ENCODE data around the gene WSB1.

Gene WSB1

DNA sequence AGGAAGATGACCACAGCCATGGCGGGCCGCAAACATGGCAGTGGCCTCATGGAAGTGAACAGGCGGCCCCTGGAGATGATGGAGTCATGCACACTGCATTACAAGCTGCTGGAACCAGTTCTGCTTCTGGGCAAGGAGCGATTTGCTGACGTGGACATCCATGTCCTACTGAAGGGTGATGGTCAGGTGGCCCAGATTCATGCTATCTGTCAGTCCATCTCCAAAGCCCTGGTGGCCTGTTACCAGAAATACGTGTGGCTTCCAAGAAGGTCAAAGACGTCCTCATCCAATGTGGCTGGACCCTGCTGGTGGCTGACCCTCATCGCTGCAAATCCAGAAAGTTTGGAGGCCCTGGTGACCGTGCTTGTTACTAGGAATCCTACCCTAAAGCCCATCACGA is 13.4 kb upstream of the WSB1 start:
- no peak for DNase-seq (ENCODE audit: low read depth in 2 of 2)

DNA sequence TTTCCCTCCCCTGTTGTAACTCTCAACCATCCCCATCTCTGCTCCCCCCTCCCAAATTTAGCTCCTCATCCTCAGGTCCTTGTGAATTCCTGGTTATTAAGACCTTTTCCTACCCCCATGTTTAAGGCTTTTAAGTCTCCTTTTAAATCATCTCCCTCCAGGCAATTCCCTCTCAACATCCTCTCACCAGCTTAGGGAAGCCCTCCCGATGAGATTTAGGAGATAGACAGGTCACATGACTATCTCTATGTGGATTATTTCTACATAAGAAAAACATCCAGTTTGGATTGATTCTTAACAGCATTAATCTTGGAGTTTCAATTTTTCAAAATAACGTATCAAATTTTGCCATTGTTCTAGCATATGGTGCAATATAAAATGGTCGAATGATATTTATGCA is 12.5 kb upstream of the WSB1 start:
- DNase-seq (ENCODE audit: low read depth in 2 of 2), result no peak

DNA sequence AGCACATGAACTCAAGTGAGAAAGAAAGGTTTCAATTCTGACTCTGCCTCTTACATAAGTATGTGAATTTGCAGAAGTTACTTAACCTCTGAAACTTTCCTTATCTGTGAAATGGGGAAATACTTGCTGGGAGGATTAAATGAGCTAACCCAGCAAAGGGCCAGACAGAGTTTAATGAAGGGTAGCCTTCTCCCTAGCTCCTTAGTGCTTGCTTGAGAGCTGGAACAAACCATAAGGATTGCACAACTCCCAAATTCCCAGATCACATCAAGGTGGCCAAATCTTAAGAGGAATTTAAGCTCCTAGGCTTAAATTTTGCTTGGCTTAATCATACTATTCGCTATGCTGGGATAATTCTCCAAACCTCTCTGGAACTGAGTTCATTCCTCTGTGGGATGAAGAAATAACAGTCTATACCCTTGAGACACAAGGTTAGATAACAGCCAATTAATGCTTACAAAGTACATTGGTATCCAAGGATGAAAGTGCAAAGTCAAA is 11.8 kb upstream of the WSB1 start:
- peak; percentile 35 to 37 for DNase-seq (ENCODE audit: low read depth in 2 of 2)

DNA sequence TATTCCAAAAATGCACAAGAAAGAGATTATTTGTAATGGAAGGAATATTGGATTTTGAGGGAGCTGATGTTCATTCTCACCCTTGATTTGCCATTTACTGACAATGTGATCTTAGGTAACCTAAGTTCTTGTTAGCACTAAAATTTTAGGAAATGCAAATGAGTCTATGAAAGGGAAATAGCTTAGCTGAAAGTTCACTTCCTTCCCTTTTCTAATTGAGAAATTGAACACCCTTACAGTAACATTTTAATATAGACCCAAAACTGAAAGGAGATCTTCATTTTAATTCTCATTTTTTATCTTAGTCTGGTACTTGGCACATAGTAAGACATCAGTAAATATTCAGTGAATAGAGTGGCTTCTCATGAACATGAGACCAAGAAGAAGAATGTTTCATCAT is 10.9 kb upstream of the WSB1 start:
- DNase-seq (ENCODE audit: low read depth in 2 of 2), result no peak

DNA sequence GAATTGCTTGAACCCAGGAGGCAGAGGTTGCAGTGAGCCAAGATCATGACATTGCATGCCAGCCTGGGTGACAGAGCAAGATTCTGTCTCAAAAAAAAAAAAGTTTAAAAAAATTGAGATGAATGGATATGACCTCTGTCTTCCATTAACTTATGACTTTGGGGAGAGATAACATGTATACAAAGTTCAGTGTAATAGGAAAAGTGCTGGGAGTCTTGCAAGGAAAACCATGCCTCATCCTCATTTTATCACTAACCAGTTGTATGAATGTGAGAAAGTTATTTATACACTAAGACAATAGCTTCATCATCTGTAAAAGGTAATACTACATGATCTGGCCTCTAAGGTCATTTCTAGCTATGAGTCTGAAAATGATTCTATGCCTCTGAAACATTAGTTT is 10.2 kb upstream of the WSB1 start:
- DNase-seq (ENCODE audit: low read depth in 2 of 2), result no peak

DNA sequence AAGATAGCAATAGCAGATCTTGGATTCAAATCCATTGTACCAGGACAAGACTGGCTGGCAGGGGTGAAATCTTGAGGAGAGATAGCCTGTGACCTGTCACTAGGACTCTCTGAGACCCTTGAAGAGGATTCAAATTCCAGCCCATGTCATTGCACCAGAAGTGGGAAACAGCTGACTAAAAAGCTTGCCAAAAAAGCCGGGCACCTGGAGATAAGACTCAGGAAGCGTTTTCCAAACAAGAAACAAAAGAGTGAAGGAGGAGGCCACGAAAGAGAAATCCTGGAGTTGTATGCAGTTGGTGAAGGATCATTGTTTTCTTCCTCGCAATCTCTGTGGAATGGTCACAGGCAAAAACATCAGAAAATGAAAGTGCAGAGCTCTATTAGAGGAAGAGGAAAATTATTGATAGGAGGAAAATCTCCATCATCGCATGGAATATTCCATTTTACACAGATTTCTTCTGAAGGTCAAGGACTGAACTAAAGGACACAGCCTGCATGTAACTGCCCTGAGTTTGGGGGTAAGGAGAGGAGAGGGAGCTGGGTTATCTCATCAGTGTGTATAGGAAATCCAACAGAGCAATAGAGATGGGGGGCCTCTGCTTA is 9.0 kb upstream of the WSB1 start:
- no peak for DNase-seq (ENCODE audit: low read depth in 2 of 2)

DNA sequence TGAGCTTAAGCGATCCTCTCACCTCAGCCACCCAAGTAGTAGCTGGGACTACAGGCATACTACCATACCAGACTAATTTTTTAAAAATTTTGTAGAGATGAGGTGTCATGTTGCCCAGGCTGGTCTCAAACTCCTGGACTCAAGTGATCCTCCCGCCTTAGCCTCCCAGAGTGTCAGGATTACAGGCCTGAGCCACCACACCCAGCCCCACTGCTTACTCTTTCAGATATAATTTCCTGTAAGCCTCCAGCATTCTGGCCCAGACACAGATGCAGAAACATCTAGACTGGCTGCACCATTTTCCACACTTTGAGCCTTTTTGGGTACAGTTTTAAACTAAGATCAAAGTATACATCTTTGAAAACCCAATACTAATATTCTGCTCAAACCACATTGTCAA is 8.4 kb upstream of the WSB1 start:
- DNase-seq (ENCODE audit: low read depth in 2 of 2), result no peak

DNA sequence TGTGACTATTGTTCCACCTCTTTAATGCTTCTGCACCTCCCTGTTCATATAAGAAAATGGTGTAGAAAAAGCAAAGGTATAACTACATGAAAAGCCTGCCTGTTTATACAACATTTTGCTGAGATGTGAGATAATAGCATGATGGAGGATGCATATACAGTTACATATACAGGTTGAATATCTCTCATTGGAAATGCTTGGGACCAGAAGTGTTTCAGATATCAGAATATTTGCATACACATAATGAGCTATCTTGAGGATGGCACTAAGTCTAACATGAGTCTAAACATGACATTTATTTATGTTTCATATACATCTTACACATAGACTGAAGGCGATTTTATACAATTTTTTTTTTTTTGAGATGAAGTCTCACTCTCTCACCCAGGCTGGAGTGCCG is 5.7 kb upstream of the WSB1 start:
- no peak for DNase-seq (ENCODE audit: low read depth in 2 of 2)

DNA sequence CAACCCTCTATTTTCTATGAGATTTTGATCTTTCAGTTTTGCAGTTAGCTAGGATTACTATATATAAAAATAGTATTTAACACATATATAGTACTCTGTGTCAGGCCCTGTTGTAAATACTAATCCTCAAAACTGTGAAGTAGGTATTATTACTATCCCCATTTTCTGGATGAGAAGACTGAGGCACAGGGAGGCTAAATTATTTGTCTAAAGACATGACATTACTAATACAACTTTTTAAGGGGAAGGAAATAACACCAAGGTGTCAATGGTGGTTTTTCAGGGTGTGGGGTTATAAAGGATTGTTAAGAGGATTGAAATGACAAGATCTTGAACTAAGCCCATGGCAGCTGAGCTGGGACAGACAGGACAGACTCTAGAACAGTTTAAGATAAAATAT is 4.1 kb upstream of the WSB1 start:
- no peak for DNase-seq (ENCODE audit: low read depth in 2 of 2)

DNA sequence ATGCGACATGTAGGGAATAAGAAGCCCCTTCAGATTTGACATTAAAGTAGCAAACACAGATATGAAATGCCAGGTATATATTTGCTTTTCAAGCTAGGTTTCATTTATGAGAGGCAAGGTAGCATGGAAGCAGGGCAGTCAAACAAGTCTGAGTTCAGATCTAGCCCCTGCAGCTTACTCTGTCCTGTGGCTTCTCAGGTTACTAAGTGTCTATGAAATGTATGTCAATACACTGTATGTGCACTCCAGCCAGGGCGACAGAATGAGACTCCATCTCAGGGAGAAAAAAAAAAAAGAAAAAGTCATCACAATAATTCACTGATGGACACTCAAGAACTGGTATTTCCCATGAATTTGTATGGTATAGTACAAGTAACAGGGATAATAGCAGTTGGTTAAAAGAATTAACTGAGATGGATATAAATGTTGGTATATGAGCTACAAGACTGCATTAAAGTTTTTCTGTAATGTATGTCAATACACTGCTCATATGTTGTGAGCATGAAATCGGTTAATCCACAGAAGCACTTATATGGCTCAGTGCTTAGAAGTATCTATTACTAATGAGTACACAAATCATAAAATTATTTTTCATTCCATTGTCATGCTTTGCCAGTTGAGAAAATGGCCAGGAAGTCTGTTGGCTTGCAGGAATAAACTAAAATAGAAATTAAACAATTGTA is 2.9 kb upstream of the WSB1 start:
- DNase-seq (ENCODE audit: low read depth in 2 of 2), result no peak

DNA sequence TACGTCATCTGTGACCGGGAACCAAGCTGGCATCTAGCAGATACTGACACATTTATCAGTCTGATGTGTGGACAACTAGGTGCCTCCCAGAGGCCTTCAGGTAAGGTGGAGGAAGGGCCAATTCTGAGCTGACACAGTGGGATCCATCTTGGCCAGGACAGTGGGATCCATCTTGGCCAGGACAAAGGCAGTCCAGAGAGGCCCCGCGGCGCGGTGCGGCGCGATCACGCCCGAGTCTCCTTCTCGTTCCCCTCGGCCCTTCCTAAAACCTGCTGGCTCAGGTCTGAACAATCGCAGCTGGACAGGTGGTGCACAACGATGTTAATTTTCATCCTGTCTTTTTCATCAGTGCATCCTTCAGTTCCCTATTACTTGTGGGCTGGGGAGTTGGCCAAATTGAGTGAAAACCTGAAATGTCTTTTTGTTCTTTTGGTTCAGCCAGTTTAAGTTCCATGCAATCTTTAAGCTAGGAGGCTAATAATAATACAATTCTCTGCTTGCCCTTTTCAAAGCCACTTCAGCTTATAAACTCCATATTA is 486 bp upstream of the WSB1 start:
- no peak for DNase-seq (ENCODE audit: low read depth in 2 of 2)

DNA sequence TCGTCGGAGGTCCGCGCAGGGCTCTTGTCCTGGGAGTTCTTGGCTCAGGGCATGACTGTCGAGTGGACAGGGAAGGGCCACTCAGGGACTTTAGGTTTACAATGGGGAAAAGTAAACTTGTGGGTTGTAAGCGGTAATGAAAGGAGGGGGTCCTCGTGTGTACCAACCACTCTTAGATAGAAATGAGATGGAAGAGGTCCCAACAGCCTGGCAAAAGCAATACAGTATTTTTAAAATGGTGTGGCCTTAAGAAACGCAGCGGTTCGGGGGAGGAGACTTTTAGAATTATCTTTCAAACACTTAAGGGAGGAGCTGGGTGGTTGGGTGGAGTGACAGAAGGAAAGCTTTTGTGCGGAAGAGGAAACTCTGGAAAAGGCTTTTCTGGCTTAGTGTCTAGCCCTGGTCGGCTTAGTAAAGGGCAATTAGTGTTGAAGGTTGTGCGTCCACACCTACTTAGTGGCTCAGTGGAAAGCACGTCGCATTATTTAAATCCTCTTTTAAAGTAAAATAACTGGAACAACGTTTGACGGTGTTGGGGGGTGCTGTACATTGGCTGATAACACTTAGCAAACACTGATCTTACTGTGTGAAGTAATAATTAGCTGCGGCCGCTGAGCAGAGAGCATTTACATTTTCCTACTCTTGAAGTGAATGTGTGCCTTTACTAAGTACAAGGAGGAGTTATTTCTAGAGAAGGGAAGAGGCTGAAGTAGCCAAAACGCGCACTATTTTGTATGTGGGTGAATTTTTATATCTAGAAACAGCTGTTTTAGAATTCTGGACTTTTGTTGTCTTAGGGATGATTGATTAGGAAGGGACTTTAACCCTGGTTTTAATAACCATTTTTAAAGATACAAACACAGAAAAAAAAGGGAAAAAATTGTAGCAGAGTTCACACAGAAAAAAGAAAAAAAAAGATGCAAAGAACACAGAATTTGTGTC is 1.0 kb downstream of the WSB1 start:
- peak; percentile 60 to 65 for DNase-seq (ENCODE audit: low read depth in 2 of 2)

DNA sequence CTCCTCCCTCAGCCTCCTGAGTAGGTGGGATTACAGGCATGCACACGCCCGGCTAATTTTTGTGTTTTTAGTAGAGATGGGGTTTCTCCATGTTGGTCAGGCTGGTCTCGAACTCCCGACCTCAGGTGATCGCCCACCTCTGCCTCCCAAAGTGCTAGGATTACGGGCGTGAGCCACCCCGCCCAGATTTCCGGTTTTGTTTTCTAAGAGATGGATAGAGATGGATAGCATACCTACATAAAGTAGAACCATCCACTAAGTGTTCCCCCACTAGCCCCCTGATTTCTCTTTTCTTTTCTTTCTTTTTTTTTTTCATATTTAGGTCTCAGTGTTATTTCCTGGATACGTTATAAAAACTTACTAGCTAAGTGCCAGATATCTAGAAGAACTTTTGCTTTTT is 2.0 kb downstream of the WSB1 start:
- DNase-seq (ENCODE audit: low read depth in 2 of 2), result no peak

DNA sequence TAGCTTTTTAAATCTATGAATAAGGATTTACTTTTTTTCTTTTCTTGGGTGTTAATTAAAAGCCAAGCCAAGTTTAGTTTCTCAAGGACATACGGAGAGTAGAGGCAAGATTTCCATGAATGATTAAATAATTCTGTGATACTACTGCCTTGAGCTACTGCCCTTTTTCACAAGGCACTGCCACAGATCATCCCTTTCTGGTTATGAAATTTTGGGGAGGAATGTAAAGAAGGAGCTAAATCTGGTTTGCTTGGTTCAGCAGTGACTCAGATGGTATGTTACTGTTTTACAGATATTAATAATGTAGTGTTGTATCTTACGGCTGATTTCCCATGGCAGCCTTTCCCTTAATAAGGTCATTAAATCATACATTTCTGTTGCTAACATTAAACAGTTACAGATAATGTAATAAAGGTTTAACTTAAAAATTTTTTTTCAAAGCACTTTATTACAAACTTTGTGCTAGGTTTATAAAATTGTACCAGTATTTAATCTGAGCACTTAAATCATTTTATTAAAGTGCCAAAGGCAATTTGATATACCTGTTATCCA is 2.6 kb downstream of the WSB1 start:
- peak; percentile 45 to 48 for DNase-seq (ENCODE audit: low read depth in 2 of 2)

DNA sequence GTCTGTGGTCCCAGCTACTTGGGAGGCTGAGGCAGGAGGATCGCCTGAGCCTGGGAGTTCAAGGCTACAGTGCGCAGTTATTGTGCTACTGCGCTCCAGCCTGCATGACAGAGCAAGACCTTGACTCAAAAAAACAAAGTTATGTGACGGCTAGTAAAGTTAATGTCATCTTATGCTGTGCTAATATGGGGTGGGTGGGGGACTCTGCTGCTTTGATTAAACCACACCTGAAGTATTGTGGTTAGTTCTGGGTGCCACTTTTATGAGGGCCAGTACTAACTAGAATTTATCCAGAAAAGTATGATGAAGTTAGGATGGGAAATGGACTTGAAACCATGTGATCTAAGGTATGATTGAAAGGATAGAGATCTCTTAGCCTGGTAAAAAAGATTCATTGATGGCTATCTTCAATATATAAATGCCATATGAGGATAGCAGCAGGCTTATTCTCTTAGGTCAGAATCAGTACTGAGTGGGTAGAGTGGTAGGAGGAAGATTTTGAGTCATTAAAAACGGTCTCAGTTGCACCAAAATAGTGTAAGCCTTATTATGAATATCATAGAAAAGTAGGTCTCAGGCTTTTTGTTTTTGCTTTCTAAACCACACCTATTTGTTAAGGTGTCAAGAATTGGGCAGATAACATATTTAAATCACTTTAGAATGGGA is 5.6 kb downstream of the WSB1 start:
- DNase-seq (ENCODE audit: low read depth in 2 of 2), result no peak

DNA sequence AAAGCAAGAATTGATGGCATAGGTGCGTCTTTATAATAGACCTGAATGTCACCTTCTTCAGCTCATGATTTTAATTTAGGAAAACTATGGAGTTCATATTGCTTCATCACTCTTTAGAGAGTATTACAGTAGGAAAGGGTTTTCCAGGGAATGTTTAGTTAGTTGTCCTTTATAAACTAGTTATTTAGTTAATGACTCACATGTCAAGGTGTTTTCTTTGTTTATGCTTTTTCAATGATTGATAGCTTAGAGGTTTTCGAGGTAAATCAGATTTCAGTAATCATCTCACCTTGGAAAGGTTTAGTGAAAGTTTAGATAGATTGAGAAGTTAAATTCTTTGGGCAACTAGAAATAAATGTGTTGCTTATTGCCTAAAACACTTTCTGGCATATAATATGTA is 9.8 kb downstream of the WSB1 start:
- DNase-seq (ENCODE audit: low read depth in 2 of 2), result no peak

DNA sequence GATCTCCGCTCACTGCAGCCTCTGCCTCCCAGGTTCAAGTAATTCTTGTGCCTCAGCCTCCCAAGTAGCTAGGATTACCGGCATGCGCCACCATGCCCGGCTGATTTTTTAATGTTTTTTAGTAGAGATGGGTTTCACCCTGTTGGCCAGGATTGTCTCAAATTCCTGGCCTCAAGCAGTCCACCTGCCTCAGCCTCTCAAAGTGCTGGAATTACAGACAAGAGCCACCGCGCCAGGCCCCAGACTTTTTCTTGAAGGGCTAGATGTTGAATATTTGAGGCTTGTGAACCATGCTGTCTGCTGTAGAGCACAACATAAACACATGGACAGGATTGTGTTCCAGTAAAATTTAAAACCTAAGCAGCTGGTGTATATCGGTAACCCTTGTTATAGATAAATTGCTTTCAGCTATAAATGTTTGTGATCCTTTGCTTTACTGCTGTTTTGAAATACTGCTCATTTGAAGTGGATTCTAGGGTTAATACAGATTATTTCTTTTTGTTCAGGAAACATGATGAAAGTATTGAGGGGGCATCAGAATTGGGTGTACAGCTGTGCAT is 12.4 kb downstream of the WSB1 start:
- DNase-seq (ENCODE audit: low read depth in 2 of 2), result no peak

DNA sequence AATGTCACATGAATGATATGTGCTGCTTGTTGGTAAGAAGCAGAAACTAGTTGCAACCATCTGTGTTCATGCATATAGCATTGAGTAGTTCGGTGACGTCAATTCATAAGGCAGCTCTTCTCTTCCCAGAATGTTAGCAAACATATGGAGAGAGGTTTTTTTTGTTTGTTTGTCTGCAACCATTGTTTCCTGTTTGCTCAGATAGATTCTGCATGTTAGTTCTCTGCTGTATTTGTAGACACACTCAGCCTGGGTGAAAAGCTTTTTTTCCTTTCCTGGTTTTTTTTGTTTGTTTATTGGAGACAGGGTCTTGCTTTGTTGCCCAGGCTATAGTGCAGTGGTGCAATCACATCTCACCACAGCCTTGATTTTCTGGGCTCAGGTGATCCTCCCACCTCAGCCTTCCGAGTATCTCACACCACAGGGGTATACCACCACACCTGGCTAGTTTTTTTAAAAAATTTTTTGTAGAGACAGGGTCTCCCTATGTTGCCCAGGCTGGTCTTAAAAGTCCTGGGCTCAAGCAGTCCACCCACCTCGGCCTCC is 16.7 kb downstream of the WSB1 start:
- no peak for DNase-seq (ENCODE audit: low read depth in 2 of 2)

DNA sequence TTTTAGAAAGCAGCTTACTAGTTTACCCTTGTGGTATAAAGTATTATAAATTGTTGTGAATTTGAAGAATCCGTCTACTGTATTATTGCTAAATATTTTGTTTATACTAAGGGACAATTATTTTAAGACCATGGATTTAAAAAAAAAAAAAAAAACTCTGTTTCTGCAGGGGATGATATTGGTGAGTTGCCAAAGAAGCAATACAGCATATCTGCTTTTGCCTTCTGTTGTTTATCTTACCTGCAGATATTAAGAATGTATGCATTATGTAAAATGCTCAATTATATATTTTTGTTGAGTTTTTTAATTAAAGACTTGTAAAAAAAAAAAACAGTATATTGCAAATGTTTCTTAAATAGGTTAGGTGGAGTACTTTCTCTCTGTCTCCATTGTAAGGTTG is 19.4 kb downstream of the WSB1 start:
- DNase-seq (ENCODE audit: low read depth in 2 of 2), result no peak

DNA sequence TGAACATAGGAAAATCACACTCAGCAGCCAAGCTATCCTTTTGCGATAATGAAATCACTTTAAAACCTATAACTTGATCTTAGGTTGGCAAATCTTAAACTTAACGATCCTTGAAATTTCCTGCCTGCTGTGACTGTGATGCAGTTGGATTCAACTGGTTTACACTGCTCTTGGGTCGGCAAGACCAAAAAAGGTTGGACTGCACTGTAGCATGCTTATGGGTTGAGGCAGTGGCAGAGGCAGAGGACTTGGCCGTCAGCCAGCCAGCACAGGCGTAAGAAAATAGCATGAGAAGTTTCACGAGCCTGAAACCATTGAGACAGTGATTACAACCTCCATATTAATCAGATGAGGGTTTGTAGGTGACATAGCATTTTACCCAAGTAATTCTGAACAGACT is 21.4 kb downstream of the WSB1 start:
- DNase-seq (ENCODE audit: low read depth in 2 of 2), result peak; percentile 31 to 51
